ENCODE data around the gene ANO2. TPM values are rescaled to one million over a fixed set of nuclear protein-coding genes. Genes with fewer than 3 reads are reported as not detected.

ANO2 gene
- total and polyA plus RNA-seq, 2 experiments from 2014 or later, result 0.21 TPM; not detected in 1

DNA sequence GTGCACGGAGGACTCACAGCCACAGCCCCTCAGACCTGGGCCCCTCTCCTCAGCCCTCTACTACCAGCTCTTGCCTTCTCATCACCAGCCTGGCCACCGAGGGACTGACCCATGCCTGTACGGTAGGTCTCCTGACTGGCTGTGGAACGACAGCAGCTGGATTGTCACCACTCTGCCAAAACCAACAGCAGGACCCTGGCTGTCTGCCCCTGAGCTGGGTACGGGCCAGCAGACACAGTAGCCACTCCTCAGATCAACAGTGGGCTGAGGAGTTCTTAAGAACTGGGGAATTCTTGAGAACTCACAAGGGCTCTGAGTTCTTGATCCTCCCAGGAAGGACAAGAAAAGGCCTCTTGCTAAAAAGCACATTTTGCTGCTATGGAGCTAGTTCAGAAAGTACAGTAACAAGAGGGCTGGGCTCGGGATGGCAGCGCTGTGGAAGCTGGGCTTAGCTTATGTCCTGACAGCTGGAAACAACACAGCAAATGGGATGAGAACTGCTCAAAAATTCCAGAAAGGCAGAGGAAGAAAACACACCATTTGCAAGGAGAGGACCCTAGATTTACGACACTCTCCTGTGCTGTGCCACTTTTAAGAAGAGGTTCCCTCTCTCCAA, 176.4 kb downstream of the ANO2 start:
- no peaks in the 10 kb centered on the region for H3K9me3 ChIP-seq (ENCODE audit: low read depth)
- no peak overlapping the region for H3K4me3 ChIP-seq
- peaks cover 7% of the 10 kb centered on the region for H3K27me3 ChIP-seq
- no peak overlapping the region for H3K27ac ChIP-seq
- DNase-seq (ENCODE audit: low read depth in 1 of 2, low spot score in 1 of 2), result no peak
- no peaks in the 10 kb centered on the region for H3K36me3 ChIP-seq
- no peaks in the 10 kb centered on the region for H3K4me1 ChIP-seq (ENCODE audit: low read depth)
- TF ChIP-seq, protein P1, sequence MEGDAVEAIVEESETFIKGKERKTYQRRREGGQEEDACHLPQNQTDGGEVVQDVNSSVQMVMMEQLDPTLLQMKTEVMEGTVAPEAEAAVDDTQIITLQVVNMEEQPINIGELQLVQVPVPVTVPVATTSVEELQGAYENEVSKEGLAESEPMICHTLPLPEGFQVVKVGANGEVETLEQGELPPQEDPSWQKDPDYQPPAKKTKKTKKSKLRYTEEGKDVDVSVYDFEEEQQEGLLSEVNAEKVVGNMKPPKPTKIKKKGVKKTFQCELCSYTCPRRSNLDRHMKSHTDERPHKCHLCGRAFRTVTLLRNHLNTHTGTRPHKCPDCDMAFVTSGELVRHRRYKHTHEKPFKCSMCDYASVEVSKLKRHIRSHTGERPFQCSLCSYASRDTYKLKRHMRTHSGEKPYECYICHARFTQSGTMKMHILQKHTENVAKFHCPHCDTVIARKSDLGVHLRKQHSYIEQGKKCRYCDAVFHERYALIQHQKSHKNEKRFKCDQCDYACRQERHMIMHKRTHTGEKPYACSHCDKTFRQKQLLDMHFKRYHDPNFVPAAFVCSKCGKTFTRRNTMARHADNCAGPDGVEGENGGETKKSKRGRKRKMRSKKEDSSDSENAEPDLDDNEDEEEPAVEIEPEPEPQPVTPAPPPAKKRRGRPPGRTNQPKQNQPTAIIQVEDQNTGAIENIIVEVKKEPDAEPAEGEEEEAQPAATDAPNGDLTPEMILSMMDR (IDR thresholded peaks at IDR 0.05; ENCODE audit: low read depth, low read length), result no peak

DNA sequence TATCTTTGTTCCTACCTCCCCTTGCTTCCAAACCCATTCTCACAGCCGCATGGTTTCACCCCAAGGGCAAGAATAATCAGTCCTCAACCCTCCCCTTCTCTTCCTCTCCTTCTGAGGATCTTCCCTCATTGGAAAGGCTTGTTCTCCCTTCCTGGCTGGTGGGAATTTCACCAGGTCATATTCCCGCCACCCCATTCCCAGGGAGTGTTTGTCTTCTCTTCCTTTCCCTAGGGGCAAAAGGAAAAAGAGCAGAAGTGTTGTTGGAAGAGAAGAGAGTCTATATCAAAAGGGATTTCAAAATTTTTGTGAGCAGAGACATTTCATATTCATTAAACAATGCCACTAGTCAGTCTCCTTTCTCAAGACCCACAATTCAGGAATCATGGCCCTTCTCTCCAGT, 176.9 kb downstream of the ANO2 start:
- Histone ChIP-seq H3K9me3 (ENCODE audit: low read depth) (no peaks in the 10 kb centered on the region), H3K4me3 (no peak overlapping the region), H3K27ac (no peak overlapping the region), H3K4me1 (ENCODE audit: low read depth) (no peaks in the 10 kb centered on the region), H3K36me3 (no peaks in the 10 kb centered on the region), H3K27me3 (peaks cover 2% of the 10 kb centered on the region)
- TF ChIP-seq, protein P1 (IDR thresholded peaks at IDR 0.05; ENCODE audit: low read depth, low read length), result no peak
- DNase-seq (ENCODE audit: low read depth in 1 of 2, low spot score in 1 of 2), result no peak

DNA sequence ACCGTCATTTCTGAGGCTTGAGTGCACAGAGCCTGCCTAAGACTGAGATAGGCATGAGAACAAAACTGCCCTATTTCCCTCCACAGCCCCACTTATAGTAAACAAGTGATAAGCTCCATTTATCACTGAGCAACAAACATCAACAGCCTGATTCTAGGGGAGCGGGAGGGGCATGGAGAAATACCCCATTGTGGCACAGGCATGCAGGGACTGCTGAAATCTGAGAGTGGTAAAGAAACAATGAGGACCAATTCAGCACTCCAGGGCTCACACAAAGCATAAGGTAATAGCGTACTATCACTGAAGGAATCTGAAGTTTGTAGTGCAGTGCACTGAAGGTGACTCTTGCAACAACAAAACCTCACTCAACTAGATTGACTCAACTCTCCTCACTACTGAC, 186.7 kb downstream of the ANO2 start:
- Histone ChIP-seq H3K27me3 (no peaks in the 10 kb centered on the region), H3K9me3 (ENCODE audit: low read depth) (no peaks in the 10 kb centered on the region), H3K27ac (no peak overlapping the region), H3K36me3 (no peaks in the 10 kb centered on the region), H3K4me3 (no peak overlapping the region), H3K4me1 (ENCODE audit: low read depth) (no peaks in the 10 kb centered on the region)
- DNase-seq (ENCODE audit: low read depth in 1 of 2, low spot score in 1 of 2), result no peak
- TF ChIP-seq, protein P1 (IDR thresholded peaks at IDR 0.05; ENCODE audit: low read depth, low read length), result no peak

DNA sequence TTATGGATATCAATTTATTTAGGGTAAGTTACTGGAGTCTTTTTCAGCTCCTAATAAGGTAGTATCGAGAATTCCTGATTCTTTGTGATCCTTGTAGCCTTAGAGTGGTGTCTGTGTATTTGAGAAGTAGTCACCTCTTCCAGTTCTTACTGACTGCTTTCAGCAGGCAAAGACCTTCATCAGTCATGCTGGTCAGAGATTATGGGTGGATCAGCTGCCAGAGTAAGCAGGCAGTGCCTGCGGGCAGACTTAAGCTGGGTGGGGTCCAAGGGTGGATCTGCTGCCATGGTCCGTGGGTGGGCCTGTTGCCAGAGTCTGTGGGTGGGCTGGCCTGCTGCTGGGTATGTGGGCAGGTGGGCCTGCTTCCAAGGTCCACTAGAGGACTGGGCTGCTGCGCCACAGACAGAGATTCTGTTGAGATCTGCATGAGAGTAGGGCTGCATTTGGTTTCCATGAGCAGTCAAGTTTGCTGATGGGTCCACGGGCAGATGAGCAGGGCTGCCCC, 188.7 kb downstream of the ANO2 start:
- TF ChIP-seq, protein P1 (IDR thresholded peaks at IDR 0.05; ENCODE audit: low read depth, low read length), result no peak
- no peak for DNase-seq (ENCODE audit: low read depth in 1 of 2, low spot score in 1 of 2)
- H3K4me1 ChIP-seq (ENCODE audit: low read depth), result no peaks in the 10 kb centered on the region

DNA sequence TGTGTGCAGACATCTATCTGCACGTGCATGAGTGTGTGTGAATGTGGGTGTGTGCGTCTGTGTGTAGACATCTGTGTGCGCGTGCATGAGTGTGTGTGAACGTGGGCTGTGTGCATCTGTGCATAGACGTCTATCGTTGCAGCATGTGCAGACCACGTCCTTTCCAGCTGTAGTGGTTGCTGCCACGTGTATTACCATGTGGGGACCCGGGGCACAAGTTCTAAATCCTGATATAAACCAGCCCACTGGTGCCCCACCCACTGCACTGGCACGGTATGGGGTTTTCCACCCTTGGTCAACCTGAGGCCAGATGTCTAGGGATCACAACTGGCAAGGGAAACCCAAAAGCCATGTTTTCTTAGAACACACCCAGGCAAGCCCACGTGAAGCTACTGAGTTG, 197.0 kb downstream of the ANO2 start:
- H3K27ac ChIP-seq, result no peak overlapping the region
- H3K36me3 ChIP-seq, result no peaks in the 10 kb centered on the region
- no peak for DNase-seq (ENCODE audit: low read depth in 1 of 2, low spot score in 1 of 2)
- H3K9me3 ChIP-seq (ENCODE audit: low read depth), result no peaks in the 10 kb centered on the region
- peaks cover 2% of the 10 kb centered on the region for H3K27me3 ChIP-seq
- no peaks in the 10 kb centered on the region for H3K4me1 ChIP-seq (ENCODE audit: low read depth)
- H3K4me3 ChIP-seq, result no peak overlapping the region
- TF ChIP-seq, protein P1 (IDR thresholded peaks at IDR 0.05; ENCODE audit: low read depth, low read length), result no peak

More for the DNA sequence above, 188.7 kb downstream of the ANO2 start:
- H3K27me3 ChIP-seq, result peaks cover 2% of the 10 kb centered on the region
- no peak overlapping the region for H3K4me3 ChIP-seq
- no peaks in the 10 kb centered on the region for H3K36me3 ChIP-seq
- no peak overlapping the region for H3K27ac ChIP-seq
- no peaks in the 10 kb centered on the region for H3K9me3 ChIP-seq (ENCODE audit: low read depth)

Measured in cardiac muscle cell (in vitro differentiated cells and primary cell).